Measurements from ENCODE around the gene MED14. TPM values are rescaled to one million over a fixed set of nuclear protein-coding genes. Genes with fewer than 3 reads are reported as not detected.

The MED14 gene
- total RNA-seq, 1 experiment from 2014 or later = 57.4 TPM

DNA sequence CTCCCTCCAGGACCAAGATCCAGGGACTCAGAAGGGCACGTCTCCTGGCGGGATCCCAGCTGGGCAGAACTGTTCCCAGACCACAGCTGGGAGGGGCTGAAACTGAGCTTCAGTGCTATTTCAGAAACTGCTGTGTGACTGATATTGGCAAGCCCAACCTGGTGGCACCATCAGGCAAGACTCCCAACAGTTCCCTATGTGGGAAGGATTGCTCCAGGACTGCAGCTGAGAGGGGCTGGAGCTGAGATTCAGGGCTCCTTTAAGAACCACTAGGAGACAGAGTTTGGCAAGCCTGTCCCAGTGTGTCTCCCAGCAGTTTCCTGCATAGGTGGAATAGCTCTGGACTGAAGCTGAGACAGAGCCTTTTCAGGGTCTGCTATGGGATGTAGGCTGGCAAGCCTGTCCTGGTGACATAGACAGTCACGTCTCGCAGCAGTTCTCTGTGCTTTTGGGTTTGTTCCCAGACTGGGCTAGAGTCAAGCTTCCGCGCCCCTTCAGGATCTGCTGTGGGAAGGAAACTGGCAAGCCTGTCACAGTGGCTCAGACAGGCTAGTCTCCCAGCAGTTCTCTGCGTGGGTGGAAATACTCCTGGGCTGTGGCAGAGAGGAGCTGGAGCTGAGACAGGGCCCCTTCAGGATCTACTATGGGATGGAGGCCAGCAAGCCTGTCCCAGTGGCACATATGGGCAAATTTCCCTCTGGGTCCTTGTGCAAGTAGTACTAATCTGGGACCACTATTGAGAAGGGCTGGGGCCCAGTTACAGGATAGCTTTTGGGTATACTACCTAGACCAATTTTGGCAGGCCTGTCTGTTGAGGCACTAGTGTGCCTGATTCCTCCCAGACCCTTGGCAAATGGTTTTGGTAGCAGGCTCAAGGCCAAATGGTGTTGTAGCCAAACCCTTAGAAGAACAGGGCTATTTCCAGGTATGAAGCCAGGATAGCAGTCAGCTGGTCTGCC lies 20.2 kb upstream of the MED14 start:
- TF ChIP-seq, protein P1, sequence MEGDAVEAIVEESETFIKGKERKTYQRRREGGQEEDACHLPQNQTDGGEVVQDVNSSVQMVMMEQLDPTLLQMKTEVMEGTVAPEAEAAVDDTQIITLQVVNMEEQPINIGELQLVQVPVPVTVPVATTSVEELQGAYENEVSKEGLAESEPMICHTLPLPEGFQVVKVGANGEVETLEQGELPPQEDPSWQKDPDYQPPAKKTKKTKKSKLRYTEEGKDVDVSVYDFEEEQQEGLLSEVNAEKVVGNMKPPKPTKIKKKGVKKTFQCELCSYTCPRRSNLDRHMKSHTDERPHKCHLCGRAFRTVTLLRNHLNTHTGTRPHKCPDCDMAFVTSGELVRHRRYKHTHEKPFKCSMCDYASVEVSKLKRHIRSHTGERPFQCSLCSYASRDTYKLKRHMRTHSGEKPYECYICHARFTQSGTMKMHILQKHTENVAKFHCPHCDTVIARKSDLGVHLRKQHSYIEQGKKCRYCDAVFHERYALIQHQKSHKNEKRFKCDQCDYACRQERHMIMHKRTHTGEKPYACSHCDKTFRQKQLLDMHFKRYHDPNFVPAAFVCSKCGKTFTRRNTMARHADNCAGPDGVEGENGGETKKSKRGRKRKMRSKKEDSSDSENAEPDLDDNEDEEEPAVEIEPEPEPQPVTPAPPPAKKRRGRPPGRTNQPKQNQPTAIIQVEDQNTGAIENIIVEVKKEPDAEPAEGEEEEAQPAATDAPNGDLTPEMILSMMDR (IDR thresholded peaks at IDR 0.05; ENCODE audit: unreplicated experiment) = no peak
- no peaks in the 10 kb centered on the region for H3K4me1 Mint-ChIP-seq (ENCODE audit: low read depth, unreplicated experiment)
- BruUV-seq (replicated peaks) = no TSS peak
- no peak for DNase-seq
- CTCF ChIA-PET = no interaction called here
- no peaks in the 10 kb centered on the region for H3K36me3 Mint-ChIP-seq (ENCODE audit: insufficient read depth, unreplicated experiment)
- intact Hi-C loops (cut with micrococcal nuclease; ENCODE audit: unreplicated experiment) = no loop called here
- H3K4me3 Mint-ChIP-seq (ENCODE audit: low read depth, unreplicated experiment) = no peak overlapping the region
- H3K27ac Mint-ChIP-seq (ENCODE audit: unreplicated experiment) = no peak overlapping the region
- peaks cover 4% of the 10 kb centered on the region for H3K9me3 Mint-ChIP-seq (ENCODE audit: low read depth, unreplicated experiment)
- no peaks in the 10 kb centered on the region for H3K27me3 Mint-ChIP-seq (ENCODE audit: unreplicated experiment)

DNA sequence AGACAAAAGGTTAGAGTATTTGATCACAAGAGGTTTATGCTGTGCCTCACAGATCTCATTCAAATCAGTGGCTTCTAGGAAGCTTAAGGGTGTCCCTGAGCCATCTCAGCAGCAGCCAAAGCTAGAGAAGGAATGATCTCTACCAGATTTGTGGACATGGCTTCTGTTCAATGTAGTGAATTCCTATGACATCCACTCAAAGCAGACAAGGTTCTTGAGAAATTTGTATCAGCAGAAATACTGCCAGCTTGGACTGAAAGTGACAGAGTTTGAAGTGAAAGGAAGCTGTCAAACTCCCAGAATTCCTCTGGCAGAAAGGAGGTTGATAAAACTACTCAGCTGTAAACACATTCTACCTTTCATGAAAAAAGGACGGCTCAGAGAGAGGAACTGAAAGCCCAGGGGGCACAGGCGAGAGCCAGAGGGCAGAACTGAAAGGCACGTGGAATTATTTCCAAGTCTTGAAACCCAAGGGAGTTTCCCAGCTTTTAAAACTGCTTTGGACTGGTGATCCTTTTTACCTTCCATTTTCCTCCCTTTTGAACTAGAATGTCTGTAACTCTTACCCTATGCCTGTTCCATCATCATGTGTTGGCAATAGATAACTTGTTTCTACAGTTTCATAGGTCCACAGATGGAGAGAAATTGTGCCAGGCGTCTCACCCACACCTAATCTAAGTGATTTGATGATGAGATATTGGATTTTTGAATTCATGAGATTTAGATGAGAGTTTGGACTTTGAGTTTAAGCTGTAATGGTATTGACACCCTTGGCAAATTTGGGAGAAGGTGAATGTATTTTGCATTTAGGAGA lies 14.5 kb upstream of the MED14 start:
- CTCF ChIA-PET = interaction anchor here (0.7 kb wide), 1 partner anchor 44 kb away, joined by 5 read pairs; no protein-coding TSS in a partner anchor

DNA sequence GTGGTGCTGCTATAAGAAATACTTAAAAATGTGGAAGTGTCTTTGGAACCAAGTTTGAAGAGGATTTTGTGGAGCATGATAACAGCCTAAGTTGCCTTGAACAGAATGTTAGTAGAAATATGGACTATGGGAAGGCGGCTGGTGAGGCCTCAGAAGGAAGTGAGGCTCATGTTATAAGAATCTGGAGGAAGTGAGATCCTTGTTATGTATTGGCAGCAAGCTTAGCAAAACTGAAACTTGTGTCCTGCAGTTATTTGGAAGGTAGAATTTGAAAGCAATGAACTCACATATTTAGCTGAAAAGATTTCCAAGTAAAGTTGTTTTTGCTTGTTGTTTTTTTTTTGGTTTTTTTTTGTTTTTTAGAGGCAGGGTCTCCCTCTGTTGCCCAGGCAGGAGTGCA lies 13.6 kb upstream of the MED14 start:
- Mint-ChIP-seq H3K27me3 (ENCODE audit: unreplicated experiment) (no peaks in the 10 kb centered on the region), H3K9me3 (ENCODE audit: low read depth, unreplicated experiment) (peaks cover 4% of the 10 kb centered on the region), H3K27ac (ENCODE audit: unreplicated experiment) (no peak overlapping the region), H3K4me3 (ENCODE audit: low read depth, unreplicated experiment) (no peak overlapping the region), H3K36me3 (ENCODE audit: insufficient read depth, unreplicated experiment) (no peaks in the 10 kb centered on the region), H3K4me1 (ENCODE audit: low read depth, unreplicated experiment) (no peaks in the 10 kb centered on the region)
- no TSS peak for BruUV-seq (replicated peaks)
- TF ChIP-seq, protein P1 (IDR thresholded peaks at IDR 0.05; ENCODE audit: unreplicated experiment) = no peak
- CTCF ChIA-PET = no interaction called here
- no peak for DNase-seq
- intact Hi-C loops (cut with micrococcal nuclease; ENCODE audit: unreplicated experiment) = no loop called here

More for the DNA sequence above, 14.5 kb upstream of the MED14 start:
- TF ChIP-seq, protein P1 (IDR thresholded peaks at IDR 0.05; ENCODE audit: unreplicated experiment) = no peak
- no peak overlapping the region for H3K4me3 Mint-ChIP-seq (ENCODE audit: low read depth, unreplicated experiment)
- no peaks in the 10 kb centered on the region for H3K27me3 Mint-ChIP-seq (ENCODE audit: unreplicated experiment)
- no peaks in the 10 kb centered on the region for H3K4me1 Mint-ChIP-seq (ENCODE audit: low read depth, unreplicated experiment)
- H3K27ac Mint-ChIP-seq (ENCODE audit: unreplicated experiment) = no peak overlapping the region
- no TSS peak for BruUV-seq (replicated peaks)
- intact Hi-C loops (cut with micrococcal nuclease; ENCODE audit: unreplicated experiment) = no loop called here
- no peaks in the 10 kb centered on the region for H3K36me3 Mint-ChIP-seq (ENCODE audit: insufficient read depth, unreplicated experiment)
- H3K9me3 Mint-ChIP-seq (ENCODE audit: low read depth, unreplicated experiment) = peaks cover 4% of the 10 kb centered on the region
- no peak for DNase-seq

DNA sequence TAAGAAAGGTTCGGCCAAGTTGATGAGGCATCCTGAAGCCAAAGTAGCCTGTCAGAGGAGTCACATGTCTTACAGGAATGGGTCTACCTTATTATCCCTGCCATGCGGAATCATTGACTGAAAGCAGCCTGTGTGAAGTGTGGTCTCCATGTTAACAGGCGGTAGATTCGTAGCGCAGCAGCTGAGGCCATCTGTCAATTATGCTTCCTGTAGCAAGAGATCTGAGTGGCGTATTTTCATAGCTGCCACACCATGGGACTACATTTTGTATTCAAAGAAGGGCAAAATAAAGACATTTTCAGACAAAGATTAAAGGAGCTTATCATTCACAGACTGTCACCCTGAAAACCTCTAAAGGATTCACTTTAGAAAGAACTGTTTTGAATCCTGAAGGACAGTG lies 11.2 kb upstream of the MED14 start:
- no peaks in the 10 kb centered on the region for H3K4me1 Mint-ChIP-seq (ENCODE audit: low read depth, unreplicated experiment)
- H3K9me3 Mint-ChIP-seq (ENCODE audit: low read depth, unreplicated experiment) = no peaks in the 10 kb centered on the region
- CTCF ChIA-PET = no interaction called here

More for the DNA sequence above, 11.2 kb upstream of the MED14 start:
- no peak for DNase-seq
- no TSS peak for BruUV-seq (replicated peaks)
- intact Hi-C loops (cut with micrococcal nuclease; ENCODE audit: unreplicated experiment) = no loop called here
- H3K36me3 Mint-ChIP-seq (ENCODE audit: insufficient read depth, unreplicated experiment) = no peaks in the 10 kb centered on the region
- H3K27me3 Mint-ChIP-seq (ENCODE audit: unreplicated experiment) = no peaks in the 10 kb centered on the region
- H3K27ac Mint-ChIP-seq (ENCODE audit: unreplicated experiment) = no peak overlapping the region
- TF ChIP-seq, protein P1 (IDR thresholded peaks at IDR 0.05; ENCODE audit: unreplicated experiment) = no peak
- H3K4me3 Mint-ChIP-seq (ENCODE audit: low read depth, unreplicated experiment) = no peak overlapping the region
